ENCODE results near the gene CERKL.

Gene CERKL

DNA sequence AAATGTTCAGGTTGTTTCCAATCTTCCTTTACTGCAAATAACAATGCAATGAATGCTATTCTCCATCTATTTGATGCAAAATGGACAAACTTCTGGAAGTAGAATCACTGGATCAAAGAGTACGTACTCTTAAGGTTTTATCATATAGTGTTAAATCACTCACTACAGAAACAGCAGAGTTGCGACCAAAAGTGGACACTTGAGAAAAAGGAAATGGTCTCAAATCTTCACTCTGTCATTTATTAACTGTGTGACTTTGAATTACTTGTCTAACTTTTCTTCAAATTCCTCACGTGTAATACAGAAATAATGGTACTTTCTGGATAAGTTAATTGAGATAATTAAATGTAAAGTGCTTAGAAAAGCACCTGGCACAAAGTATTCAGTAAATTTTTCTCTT lies 78.1 kb downstream of the CERKL start:
- no peak for DNase-seq (ENCODE audit: low read depth in 3 of 3, low spot score in 1 of 3)

DNA sequence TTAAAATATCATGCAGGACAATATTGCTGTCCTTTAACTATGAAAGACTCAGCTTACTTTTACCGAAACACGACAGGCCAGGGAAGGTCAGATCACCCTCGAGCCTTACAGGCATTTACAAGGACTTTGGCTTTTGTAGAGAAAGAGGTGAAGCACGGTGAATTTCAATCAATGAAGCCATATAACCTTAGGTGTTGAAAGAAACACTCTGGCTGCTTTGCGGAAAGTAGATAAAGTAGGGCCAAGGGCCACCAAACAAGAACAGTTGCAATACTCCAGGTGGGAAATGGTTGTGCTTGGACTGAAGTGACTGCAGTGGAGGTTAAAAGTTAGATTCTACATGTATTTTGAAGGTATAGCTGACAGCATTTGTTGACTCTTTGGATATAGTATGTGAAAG lies 80.5 kb downstream of the CERKL start:
- no peak for DNase-seq (ENCODE audit: low read depth in 3 of 3, low spot score in 1 of 3)

- DNase-seq (ENCODE audit: low read depth in 3 of 3, low spot score in 1 of 3), result no peak
Observed at GRCh38 chr2:181575650-181576025, 81.3 kb downstream of the CERKL start.

GRCh38 chr2:181575024-181575649 lies 81.8 kb downstream of the CERKL start:
- no peak for DNase-seq (ENCODE audit: low read depth in 3 of 3, low spot score in 1 of 3)

DNA sequence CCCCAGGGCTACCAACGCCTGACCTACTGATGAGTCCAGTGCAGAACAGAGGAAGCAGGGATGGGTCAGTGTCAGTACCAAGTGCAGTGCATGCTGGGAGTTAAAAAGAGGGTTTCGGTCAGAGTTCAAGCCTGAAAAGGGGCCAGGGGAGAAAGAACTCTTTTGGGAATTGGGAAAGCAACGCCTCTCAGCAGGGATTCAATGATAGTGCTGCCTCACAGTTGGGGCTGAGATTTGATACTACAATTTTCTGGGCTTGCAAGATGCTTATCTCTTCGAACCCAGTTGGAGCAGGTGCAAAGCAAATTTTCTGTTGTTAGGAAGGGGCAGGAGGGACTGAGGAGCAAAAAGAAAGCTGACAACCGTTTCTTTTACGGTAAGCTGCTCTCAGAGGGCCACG lies 82.6 kb downstream of the CERKL start:
- no peak for DNase-seq (ENCODE audit: low read depth in 3 of 3, low spot score in 1 of 3)

DNA sequence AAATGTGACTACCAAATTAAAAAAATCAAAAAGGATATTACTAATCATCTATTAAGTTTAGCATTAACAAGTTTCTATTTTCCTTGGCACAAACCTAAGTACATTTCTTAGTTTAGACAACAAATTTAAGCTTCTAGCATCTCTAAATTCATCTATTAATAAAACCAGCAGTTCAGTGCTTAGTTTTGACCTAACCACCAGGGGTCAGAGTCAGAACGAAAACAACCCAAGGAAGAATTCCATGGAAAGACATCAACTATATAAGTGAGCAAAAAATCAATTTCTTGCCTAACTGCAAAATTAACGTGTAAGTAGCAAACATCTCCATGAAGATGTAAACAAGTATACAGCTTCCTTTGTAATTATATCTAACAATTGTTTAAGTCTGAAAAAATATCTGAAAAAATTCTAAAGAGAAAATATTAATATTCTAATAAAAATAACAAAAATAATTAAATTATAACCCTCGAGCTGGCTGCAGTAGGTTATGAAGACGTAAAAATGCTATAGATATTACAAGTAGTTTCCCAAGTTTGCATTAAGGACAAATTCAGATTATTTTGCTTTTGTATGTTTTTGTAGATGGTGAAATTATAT lies 83.7 kb downstream of the CERKL start:
- no peak for DNase-seq (ENCODE audit: low read depth in 3 of 3, low spot score in 1 of 3)

- no peak for DNase-seq (ENCODE audit: low read depth in 3 of 3, low spot score in 1 of 3)
Observed at GRCh38 chr2:181570833-181571661, 85.9 kb downstream of the CERKL start.

- no peak for DNase-seq (ENCODE audit: low read depth in 3 of 3, low spot score in 1 of 3)
Observed at GRCh38 chr2:181570059-181570458, 86.8 kb downstream of the CERKL start.

- no peak for DNase-seq (ENCODE audit: low read depth in 3 of 3, low spot score in 1 of 3)
Observed at GRCh38 chr2:181566334-181567032, 90.4 kb downstream of the CERKL start.

- no peak for DNase-seq (ENCODE audit: low read depth in 3 of 3, low spot score in 1 of 3)
Observed at GRCh38 chr2:181563101-181563692, 93.7 kb downstream of the CERKL start.

DNA sequence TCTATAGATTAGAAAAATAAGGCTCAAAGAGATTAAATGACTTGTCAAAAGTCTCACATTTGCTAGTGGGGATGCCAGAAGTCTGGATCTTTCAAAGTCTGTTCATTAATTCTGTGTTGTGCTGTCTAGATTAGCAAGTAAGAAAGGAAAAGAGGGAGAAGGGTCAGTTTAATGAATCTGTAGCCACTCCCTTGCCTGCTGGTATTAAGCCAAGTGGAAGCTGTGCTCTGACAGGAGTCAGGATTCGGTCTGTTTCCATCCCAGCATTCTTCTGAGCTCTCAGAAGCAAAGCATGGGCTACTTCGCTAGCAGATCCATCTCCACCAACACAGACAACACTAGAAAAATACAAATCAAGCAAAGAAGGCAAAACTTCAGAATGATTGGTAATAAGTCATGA lies 98.5 kb downstream of the CERKL start:
- DNase-seq (ENCODE audit: low read depth in 3 of 3, low spot score in 1 of 3), result no peak

DNA sequence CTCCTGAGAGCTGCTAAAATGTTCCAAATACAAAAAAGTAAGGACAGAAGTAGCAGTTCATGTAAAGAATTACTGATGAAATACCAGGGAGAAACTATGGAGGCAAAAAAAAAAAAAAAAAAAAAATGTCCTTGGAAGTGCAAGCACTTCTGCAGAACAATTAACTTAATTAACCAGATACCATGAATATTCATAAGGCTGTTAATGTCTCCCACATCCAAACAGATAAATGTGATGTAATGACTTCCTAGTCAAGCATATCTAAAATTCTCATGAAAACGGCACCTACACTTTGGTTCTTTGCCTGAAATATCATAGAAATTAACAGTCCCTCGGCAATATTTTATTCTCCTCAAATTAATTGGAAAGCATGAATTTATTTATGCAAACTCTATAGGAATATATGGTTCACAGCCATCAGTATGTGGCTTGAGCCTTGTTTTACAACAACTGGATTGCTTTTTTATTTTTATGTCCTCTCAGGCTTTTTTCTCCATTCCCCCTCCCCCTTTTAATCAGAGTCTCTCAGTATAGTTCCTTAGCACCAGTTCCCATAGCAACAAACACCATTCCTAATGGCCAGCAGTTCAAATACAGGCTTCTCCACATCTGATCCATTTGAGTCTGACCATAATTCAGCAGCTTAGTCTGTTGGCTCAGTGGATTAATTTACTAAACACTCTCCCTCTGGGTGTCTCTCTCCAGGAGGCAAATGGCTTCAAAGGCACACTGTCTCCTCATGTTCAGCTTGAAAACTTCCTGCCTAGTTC lies 102.7 kb downstream of the CERKL start:
- no peak for DNase-seq (ENCODE audit: low read depth in 3 of 3, low spot score in 1 of 3)

DNA sequence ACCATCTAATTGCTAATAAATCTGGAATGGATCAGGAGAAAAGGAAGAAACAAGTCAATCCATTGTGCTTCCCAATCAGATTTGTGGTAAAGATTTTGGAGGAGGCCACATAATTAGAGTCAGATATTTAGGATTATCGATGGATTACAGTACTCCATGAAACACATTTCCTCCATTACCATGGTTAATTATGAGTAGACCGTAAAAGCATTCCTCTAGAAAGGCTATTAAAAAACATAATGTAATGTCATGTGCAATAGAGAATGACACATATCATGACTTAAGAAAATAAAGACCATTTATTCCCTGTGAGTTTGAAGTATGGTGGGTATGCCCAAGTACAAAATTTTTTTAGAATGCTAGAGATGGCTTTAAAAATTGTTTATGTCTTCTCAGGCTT lies 103.7 kb downstream of the CERKL start:
- DNase-seq (ENCODE audit: low read depth in 3 of 3, low spot score in 1 of 3), result no peak

GRCh38 chr2:181552808-181553207 lies 104.1 kb downstream of the CERKL start:
- DNase-seq (ENCODE audit: low read depth in 3 of 3, low spot score in 1 of 3), result no peak

DNA sequence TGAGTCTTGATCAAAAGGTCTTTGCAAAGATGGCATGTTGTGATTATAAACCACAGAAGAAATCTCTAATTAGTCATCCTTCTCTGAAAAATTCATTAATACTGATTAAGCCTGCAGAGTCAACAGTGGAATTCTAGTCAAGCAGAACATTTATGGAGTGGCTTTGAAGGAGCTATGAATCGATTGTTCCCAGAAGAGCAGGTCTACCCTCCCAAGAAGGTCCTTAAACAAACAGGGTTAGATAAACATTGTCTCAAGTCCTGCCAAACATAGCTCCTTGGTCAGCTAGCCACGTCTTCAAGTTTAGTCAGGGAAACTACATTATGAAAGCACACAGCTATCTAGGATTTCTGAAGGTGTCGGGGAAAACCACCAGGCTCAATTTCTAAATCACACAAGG lies 110.8 kb downstream of the CERKL start:
- DNase-seq (ENCODE audit: low read depth in 3 of 3, low spot score in 1 of 3), result no peak

DNA sequence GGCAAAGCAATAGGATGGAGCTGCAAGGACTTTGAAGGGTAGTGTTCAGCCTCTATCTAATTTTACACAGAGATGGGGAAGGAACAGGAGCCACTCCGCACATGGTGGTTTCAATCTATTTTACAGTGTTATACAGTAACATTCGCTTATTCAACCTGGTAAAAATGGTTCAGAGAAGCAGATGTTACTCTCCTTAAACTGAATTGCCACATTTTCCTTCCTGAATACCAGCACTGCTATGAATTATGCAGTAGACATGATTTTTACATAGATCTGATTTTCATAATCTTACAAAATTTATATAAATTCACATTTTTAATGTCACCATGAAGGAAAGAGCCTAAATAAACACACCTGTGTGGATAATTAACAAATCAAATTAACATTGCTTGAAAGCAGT lies 114.7 kb downstream of the CERKL start:
- no peak for DNase-seq (ENCODE audit: low read depth in 3 of 3, low spot score in 1 of 3)

- no peak for DNase-seq (ENCODE audit: low read depth in 3 of 3, low spot score in 1 of 3)
Observed at GRCh38 chr2:181540421-181540820, 116.5 kb downstream of the CERKL start.

GRCh38 chr2:181536730-181537129 lies 120.2 kb downstream of the CERKL start:
- no peak for DNase-seq (ENCODE audit: low read depth in 3 of 3, low spot score in 1 of 3)

DNA sequence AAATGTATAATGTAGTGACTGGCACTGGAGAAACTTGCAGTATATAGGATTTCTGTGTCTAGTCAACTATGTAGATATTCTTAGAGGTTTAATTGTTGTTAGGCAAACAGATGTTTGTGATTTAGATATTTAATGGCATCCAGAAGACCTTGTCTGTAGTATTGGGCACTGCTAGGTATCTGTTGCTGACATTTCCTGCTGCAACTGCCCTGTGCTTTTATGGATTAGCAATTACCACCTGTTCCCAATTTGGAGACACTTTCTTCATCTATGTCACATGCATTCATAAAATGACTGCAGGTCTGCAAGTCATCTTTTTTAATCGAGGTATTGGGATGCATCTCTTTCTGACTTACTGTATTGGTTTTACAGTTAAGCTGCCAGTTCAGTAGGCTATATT lies 128.5 kb downstream of the CERKL start:
- no peak for DNase-seq (ENCODE audit: low read depth in 3 of 3, low spot score in 1 of 3)

- DNase-seq (ENCODE audit: low read depth in 3 of 3, low spot score in 1 of 3), result no peak
Observed at GRCh38 chr2:181527058-181527457, 129.8 kb downstream of the CERKL start.

GRCh38 chr2:181526014-181526413 lies 130.9 kb downstream of the CERKL start:
- DNase-seq (ENCODE audit: low read depth in 3 of 3, low spot score in 1 of 3), result no peak
